SK-N-SH treated with all-trans-retinoic acid at 6 μM for 48 hours (cell line): ENCODE data around the gene NFU1.

ENCODE experiments used
- BACH2 ChIP-seq: fragments of 250-450 bp; sonication (Bioruptor Pico); IDR thresholded peaks from 2 replicates; pipeline ENCODE4 v1.9.0; 2021; ENCODE audit warnings: mild to moderate bottlenecking, borderline replicate concordance
- ISL1 ChIP-seq: fragments of 250-450 bp; sonication (Bioruptor Pico); IDR thresholded peaks from 2 replicates; pipeline ENCODE4 v2.1.2; 2022; ENCODE audit warnings: mild to moderate bottlenecking, moderate library complexity
- RARB ChIP-seq: fragments of 250-450 bp; sonication (Bioruptor Pico); IDR thresholded peaks from 2 replicates; pipeline ENCODE4 v1.8.0; 2021; ENCODE audit warnings: mild to moderate bottlenecking, moderate library complexity
- TOX ChIP-seq: fragments of 250-450 bp; sonication (Bioruptor Pico); IDR thresholded peaks from 2 replicates; pipeline ENCODE4 v1.8.0; 2021; ENCODE audit warnings: mild to moderate bottlenecking, moderate library complexity, borderline replicate concordance
- ZC3H10 ChIP-seq: fragments of 250-450 bp; sonication (Bioruptor Pico); IDR thresholded peaks from 2 replicates; pipeline ENCODE4 v1.5.1; 2021; ENCODE audit warnings: mild to moderate bottlenecking, moderate library complexity
- ZFP30 ChIP-seq: fragments of 450-650 bp; formaldehyde crosslinking; IDR thresholded peaks from 2 replicates; pipeline ENCODE4 v1.5.0; 2022; ENCODE audit warnings: mild to moderate bottlenecking, moderate library complexity
- ZNF565 ChIP-seq: fragments of 450-650 bp; formaldehyde crosslinking; conservative IDR thresholded peaks from 2 replicates; pipeline ENCODE4 v1.5.0; 2020; ENCODE audit warnings: low read depth, mild to moderate bottlenecking, moderate library complexity
- TF ChIP-seq, protein P1 (sequence below): fragments of 250-450 bp; sonication (Bioruptor Pico); IDR thresholded peaks from 2 replicates; pipeline ENCODE4 v1.8.0; 2020; ENCODE audit warnings: mild to moderate bottlenecking, moderate library complexity, borderline replicate concordance
- TF ChIP-seq, protein P2 (sequence below): fragments of 250-450 bp; sonication (Bioruptor Pico); IDR thresholded peaks from 2 replicates; pipeline ENCODE4 v1.5.1; 2020; ENCODE audit warnings: low read depth, mild to moderate bottlenecking, moderate library complexity

DNA sequence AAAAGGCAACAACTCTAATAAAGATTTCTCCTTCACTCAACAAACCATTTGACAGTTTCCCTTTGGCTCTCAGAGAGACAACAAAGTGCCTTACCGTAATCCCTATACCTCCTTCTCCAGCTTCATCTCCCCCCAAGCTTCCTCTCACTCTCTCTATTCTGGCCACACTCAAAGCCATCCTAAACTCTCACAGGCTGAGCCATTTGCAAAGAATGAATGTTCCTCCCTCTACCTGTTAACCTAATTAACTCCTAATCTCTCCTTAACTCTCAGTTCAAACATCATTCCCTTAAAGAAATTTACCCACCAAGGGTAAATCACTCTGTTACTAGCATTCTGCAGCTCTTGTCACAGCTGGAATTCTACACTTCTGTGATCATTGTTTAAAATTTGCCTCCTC is 88.5 kb downstream of the NFU1 start:
- TF ChIP-seq, protein P1, sequence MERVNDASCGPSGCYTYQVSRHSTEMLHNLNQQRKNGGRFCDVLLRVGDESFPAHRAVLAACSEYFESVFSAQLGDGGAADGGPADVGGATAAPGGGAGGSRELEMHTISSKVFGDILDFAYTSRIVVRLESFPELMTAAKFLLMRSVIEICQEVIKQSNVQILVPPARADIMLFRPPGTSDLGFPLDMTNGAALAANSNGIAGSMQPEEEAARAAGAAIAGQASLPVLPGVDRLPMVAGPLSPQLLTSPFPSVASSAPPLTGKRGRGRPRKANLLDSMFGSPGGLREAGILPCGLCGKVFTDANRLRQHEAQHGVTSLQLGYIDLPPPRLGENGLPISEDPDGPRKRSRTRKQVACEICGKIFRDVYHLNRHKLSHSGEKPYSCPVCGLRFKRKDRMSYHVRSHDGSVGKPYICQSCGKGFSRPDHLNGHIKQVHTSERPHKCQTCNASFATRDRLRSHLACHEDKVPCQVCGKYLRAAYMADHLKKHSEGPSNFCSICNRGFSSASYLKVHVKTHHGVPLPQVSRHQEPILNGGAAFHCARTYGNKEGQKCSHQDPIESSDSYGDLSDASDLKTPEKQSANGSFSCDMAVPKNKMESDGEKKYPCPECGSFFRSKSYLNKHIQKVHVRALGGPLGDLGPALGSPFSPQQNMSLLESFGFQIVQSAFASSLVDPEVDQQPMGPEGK (CRISPR knock-in tag) = no peak
- TF ChIP-seq ZFP30 (CRISPR knock-in tag) (no peak), ZC3H10 (no peak), RARB (CRISPR knock-in tag) (no peak), ISL1 (CRISPR knock-in tag) (no peak), TOX (no peak), ZNF565 (CRISPR knock-in tag) (no peak), BACH2 (no peak)
- TF ChIP-seq, protein P2, sequence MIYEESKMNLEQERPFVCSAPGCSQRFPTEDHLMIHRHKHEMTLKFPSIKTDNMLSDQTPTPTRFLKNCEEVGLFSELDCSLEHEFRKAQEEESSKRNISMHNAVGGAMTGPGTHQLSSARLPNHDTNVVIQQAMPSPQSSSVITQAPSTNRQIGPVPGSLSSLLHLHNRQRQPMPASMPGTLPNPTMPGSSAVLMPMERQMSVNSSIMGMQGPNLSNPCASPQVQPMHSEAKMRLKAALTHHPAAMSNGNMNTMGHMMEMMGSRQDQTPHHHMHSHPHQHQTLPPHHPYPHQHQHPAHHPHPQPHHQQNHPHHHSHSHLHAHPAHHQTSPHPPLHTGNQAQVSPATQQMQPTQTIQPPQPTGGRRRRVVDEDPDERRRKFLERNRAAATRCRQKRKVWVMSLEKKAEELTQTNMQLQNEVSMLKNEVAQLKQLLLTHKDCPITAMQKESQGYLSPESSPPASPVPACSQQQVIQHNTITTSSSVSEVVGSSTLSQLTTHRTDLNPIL (CRISPR knock-in tag) = no peak
